NB4 (cell line): ENCODE measurements around the gene TMC6.
A peak's percentile ranks its signal among the peaks of the same experiment; 100 is the strongest.

ENCODE experiments used
- MYC ChIP-seq: IDR thresholded peaks from 2 replicates; pipeline ENCODE4 v1.6.1; 2011; ENCODE audit warnings: low read depth, low read length
- POLR2A ChIP-seq: IDR thresholded peaks from 2 replicates; pipeline ENCODE4 v1.6.1; 2011; ENCODE audit warnings: mild to moderate bottlenecking; ENCODE audit not compliant: insufficient read length; ENCODE audit errors: extremely low read depth
- TF ChIP-seq, protein P1 (sequence below): IDR thresholded peaks from one replicate; pipeline ENCODE4 v1.5.1; 2012; ENCODE audit warnings: low read depth, low read length

DNA sequence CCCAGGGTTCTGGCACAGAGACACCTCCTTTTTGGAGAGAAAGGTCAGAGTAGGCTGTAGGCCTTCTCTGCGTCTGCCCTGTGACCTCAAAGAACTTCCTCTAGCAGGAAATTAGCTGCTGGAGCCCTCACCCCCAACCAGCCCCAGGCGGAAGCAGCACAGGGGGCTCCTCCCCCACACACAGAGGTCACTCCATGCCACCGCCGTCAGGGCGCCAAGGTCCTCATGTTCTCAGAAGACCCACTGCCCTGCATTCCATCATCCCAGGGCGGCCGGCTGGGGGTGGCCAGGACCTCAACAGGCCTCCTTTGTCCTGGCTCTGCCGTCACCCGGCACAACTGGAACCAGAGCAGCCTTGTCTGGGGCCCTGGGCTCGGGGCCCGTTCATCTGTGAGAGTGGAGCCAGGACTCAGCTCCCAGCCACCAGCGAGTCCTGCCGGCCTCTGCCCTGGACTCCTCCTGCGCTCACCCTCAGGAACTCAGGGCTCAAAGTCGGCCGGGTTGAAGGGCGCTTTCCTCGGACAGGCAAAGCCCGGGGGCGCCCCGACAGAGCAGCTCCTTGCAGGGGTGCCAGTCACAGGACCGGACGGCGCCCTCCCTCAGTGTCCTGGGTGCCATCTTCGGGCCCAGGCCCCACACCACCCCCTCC lies 1.2 kb downstream of the TMC6 start:
- TF ChIP-seq, protein P1, sequence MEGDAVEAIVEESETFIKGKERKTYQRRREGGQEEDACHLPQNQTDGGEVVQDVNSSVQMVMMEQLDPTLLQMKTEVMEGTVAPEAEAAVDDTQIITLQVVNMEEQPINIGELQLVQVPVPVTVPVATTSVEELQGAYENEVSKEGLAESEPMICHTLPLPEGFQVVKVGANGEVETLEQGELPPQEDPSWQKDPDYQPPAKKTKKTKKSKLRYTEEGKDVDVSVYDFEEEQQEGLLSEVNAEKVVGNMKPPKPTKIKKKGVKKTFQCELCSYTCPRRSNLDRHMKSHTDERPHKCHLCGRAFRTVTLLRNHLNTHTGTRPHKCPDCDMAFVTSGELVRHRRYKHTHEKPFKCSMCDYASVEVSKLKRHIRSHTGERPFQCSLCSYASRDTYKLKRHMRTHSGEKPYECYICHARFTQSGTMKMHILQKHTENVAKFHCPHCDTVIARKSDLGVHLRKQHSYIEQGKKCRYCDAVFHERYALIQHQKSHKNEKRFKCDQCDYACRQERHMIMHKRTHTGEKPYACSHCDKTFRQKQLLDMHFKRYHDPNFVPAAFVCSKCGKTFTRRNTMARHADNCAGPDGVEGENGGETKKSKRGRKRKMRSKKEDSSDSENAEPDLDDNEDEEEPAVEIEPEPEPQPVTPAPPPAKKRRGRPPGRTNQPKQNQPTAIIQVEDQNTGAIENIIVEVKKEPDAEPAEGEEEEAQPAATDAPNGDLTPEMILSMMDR: no peak
- TF ChIP-seq POLR2A (peak; percentile 41), MYC (peak; percentile 49; the same call in 1 of the 2 replicates)
